Activated CD8-positive, alpha-beta T cell treated with anti-CD3 and anti-CD28 coated beads for 36 hours (primary cell): ENCODE data around the gene GUCY1A2. TPM values are rescaled to one million over a fixed set of nuclear protein-coding genes. Genes with fewer than 3 reads are reported as not detected.
"Not testable (repeated sequence)": the region's sequence is repeated elsewhere in the genome, so short reads cannot be mapped to it uniquely, and the experiment has no call there.

Experiments
- ATAC-seq: fragments of 200-7000 bp; cut with Tn5 transposase; one replicate; pipeline ENCODE4 v1.10.0; 2021; ENCODE audit warnings: mild to moderate bottlenecking, moderate library complexity
- CTCF ChIA-PET: fragments of 350-600 bp; sonication (Branson Sonifier 250); formaldehyde crosslinking; loops from one replicate; lab custom pipeline; 2021; ENCODE audit warnings: antibody characterized with exemption; lab: Charles Lee
- POLR2A ChIA-PET: fragments of 350-600 bp; sonication (Branson Sonifier 250); formaldehyde crosslinking; loops from one replicate; lab custom pipeline; 2021; ENCODE audit warnings: antibody characterized with exemption; lab: Charles Lee
- DNase-seq: peaks from one replicate; pipeline ENCODE4 v3.0.0-alpha.2; 2020
- H3K27ac Mint-ChIP-seq: one replicate; pipeline ENCODE4 v1.8.0; 2021; ENCODE audit warnings: mild to moderate bottlenecking, mixed read lengths
- H3K27me3 Mint-ChIP-seq: one replicate; pipeline ENCODE4 v1.8.0; 2021; ENCODE audit warnings: mixed read lengths
- H3K36me3 Mint-ChIP-seq: one replicate; pipeline ENCODE4 v1.8.0; 2021; ENCODE audit warnings: low read depth, mixed read lengths
- H3K4me1 Mint-ChIP-seq: one replicate; pipeline ENCODE4 v1.8.0; 2021; ENCODE audit warnings: low read depth, mixed read lengths
- H3K4me3 Mint-ChIP-seq: one replicate; pipeline ENCODE4 v1.8.0; 2021; ENCODE audit warnings: mild to moderate bottlenecking, moderate library complexity, mixed read lengths
- H3K9me3 Mint-ChIP-seq: one replicate; pipeline ENCODE4 v1.8.0; 2021; ENCODE audit warnings: mixed read lengths
- CTCF ChIP-seq: fragments of 200-600 bp; IDR thresholded peaks from one replicate; pipeline ENCODE4 v1.8.0; 2022; ENCODE audit warnings: antibody characterized with exemption, mild to moderate bottlenecking
- intact Hi-C: fragments of 100-400 bp; cut with micrococcal nuclease; formaldehyde crosslinking; loops from one replicate; pipeline ENCODE4 v1.10.0; 2022
- total RNA-seq, 2 experiments: library from RNA; stranded (reverse); gene quantifications; one replicate each; pipeline ENCODE4 v1.2.3, GENCODE V29; 2021

Gene GUCY1A2
- total RNA-seq = not detected

- H3K4me1 Mint-ChIP-seq = peaks cover 3% of the 10 kb centered on the region
- intact Hi-C loops = no loop called here
- ChIA-PET CTCF (interaction anchor here (1.4 kb wide), 1 partner anchor 24 kb away, joined by 3 read pairs; no protein-coding TSS in a partner anchor), POLR2A (no interaction called here)
- no peak for TF ChIP-seq CTCF
- peak; percentile 38 for ATAC-seq
- peaks cover 31% of the 10 kb centered on the region for H3K27me3 Mint-ChIP-seq
- H3K27ac Mint-ChIP-seq = no peak within 1 kb of the TSS
- H3K36me3 Mint-ChIP-seq = no peaks in the 10 kb centered on the region
- no peak within 1 kb of the TSS for H3K4me3 Mint-ChIP-seq
- no peak for DNase-seq
- no peaks in the 10 kb centered on the region for H3K9me3 Mint-ChIP-seq
Observed at GRCh38 chr11:107018219-107018901, at the start of gene GUCY1A2. GUCY1A2 (minus strand) TSS chr11:107018476; CDS start chr11:107018055, 421 bp downstream.

GRCh38 chr11:107054391-107054790 lies 36.1 kb upstream of the GUCY1A2 start:
- Mint-ChIP-seq H3K27ac (no peak overlapping the region), H3K27me3 (no peaks in the 10 kb centered on the region), H3K4me1 (no peaks in the 10 kb centered on the region), H3K9me3 (peaks cover 24% of the 10 kb centered on the region), H3K4me3 (no peak overlapping the region), H3K36me3 (no peaks in the 10 kb centered on the region)
- no peak for DNase-seq
- TF ChIP-seq CTCF = no peak
- intact Hi-C loops = no loop called here
- CTCF ChIA-PET = no interaction called here
- POLR2A ChIA-PET = no interaction called here
- ATAC-seq = no peak

- CTCF ChIA-PET, H3K27me3 Mint-ChIP-seq, H3K4me1 Mint-ChIP-seq, DNase-seq, ATAC-seq, POLR2A ChIA-PET, H3K27ac Mint-ChIP-seq, H3K4me3 Mint-ChIP-seq, intact Hi-C loops, H3K36me3 Mint-ChIP-seq: not testable (repeated sequence)
- H3K9me3 Mint-ChIP-seq = peaks cover 22% of the 10 kb centered on the region
Observed at GRCh38 chr11:107051332-107051731, 33.1 kb upstream of the GUCY1A2 start.

GRCh38 chr11:107050899-107051298 lies 32.6 kb upstream of the GUCY1A2 start:
- intact Hi-C loops, POLR2A ChIA-PET: not testable (repeated sequence)

GRCh38 chr11:107050121-107050520 lies 31.8 kb upstream of the GUCY1A2 start:
- Mint-ChIP-seq H3K4me1 (no peaks in the 10 kb centered on the region), H3K27me3 (no peaks in the 10 kb centered on the region), H3K27ac (no peak overlapping the region), H3K4me3 (no peak overlapping the region), H3K36me3 (no peaks in the 10 kb centered on the region), H3K9me3 (peaks cover 20% of the 10 kb centered on the region)
- no peak for DNase-seq
- no peak for TF ChIP-seq CTCF
- no peak for ATAC-seq
- POLR2A ChIA-PET = no interaction called here
- intact Hi-C loops = no loop called here
- CTCF ChIA-PET = no interaction called here

More at GRCh38 chr11:107050899-107051298, 32.6 kb upstream of the GUCY1A2 start:
- H3K4me1 Mint-ChIP-seq, H3K27me3 Mint-ChIP-seq, H3K36me3 Mint-ChIP-seq, ATAC-seq, H3K27ac Mint-ChIP-seq, CTCF ChIA-PET, H3K4me3 Mint-ChIP-seq, DNase-seq: not testable (repeated sequence)
- H3K9me3 Mint-ChIP-seq = peaks cover 20% of the 10 kb centered on the region

- POLR2A ChIA-PET = no interaction called here
- no peak overlapping the region for H3K4me3 Mint-ChIP-seq
Observed at GRCh38 chr11:107044503-107044902, 26.2 kb upstream of the GUCY1A2 start.

More at GRCh38 chr11:107044503-107044902, 26.2 kb upstream of the GUCY1A2 start:
- Mint-ChIP-seq H3K4me1 (no peaks in the 10 kb centered on the region), H3K27ac (no peak overlapping the region), H3K36me3 (no peaks in the 10 kb centered on the region), H3K27me3 (no peaks in the 10 kb centered on the region), H3K9me3 (peaks cover 11% of the 10 kb centered on the region)
- intact Hi-C loops = no loop called here
- no peak for TF ChIP-seq CTCF
- ATAC-seq (no peak), DNase-seq (no peak)
- CTCF ChIA-PET = no interaction called here
